ENCODE measurements around the gene FKBP14.
A peak's percentile ranks its signal among the peaks of the same experiment; 100 is the strongest.

The FKBP14 gene

DNA sequence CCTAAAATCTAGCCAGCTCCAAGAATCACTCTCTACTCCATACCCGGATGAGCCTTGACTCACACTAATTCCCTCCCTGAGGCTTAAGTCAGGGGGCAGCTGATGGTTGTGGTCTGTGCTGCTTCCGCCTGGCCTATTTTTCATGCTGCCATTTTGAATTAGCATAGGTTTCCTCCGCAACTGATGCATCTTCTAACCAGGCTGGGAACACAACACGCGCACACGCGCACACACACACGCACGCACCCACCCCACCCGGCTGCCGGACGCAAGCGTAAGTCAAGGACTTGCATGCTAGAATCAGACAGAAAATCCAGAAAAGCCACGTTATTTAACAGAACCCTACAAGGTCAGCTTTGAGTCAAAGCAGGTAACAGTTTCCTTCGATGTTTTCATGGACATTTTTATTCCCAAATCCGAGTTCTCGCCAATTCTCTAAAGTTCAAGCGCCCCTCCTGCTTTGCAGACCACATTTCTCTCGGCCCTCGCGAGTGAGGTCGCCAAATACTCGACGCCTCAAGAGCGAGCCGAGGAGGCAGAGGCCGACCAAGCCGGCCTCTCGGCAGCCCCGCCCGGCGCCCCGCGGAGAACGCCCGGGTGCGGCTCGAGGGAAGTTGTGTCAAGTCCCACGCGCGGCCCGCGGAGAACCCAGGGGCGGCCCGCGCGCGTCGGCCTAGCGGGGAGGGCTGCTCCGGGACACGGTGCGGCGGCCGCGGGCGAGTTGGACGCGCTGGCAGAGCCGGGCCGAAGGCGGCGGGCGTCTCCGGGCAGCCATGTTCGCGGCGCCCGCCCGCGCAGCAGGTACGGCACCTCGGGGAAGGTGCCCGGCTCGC, 37.9 kb downstream of the FKBP14 start:
- peaks cover 12% of the 10 kb centered on the region for H3K36me3 ChIP-seq
- no peaks in the 10 kb centered on the region for H3K9me3 ChIP-seq
- no peaks in the 10 kb centered on the region for H3K27me3 ChIP-seq
- TF ChIP-seq, protein P1, sequence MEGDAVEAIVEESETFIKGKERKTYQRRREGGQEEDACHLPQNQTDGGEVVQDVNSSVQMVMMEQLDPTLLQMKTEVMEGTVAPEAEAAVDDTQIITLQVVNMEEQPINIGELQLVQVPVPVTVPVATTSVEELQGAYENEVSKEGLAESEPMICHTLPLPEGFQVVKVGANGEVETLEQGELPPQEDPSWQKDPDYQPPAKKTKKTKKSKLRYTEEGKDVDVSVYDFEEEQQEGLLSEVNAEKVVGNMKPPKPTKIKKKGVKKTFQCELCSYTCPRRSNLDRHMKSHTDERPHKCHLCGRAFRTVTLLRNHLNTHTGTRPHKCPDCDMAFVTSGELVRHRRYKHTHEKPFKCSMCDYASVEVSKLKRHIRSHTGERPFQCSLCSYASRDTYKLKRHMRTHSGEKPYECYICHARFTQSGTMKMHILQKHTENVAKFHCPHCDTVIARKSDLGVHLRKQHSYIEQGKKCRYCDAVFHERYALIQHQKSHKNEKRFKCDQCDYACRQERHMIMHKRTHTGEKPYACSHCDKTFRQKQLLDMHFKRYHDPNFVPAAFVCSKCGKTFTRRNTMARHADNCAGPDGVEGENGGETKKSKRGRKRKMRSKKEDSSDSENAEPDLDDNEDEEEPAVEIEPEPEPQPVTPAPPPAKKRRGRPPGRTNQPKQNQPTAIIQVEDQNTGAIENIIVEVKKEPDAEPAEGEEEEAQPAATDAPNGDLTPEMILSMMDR (IDR thresholded peaks at IDR 0.05; ENCODE audit: low read depth, low read length), result no peak
- peak overlapping the region; percentile 81 for H3K4me3 ChIP-seq (ENCODE audit: low read depth, low read length)
- H3K4me1 ChIP-seq, result no peaks in the 10 kb centered on the region
- DNase-seq, result peak; percentile 70

DNA sequence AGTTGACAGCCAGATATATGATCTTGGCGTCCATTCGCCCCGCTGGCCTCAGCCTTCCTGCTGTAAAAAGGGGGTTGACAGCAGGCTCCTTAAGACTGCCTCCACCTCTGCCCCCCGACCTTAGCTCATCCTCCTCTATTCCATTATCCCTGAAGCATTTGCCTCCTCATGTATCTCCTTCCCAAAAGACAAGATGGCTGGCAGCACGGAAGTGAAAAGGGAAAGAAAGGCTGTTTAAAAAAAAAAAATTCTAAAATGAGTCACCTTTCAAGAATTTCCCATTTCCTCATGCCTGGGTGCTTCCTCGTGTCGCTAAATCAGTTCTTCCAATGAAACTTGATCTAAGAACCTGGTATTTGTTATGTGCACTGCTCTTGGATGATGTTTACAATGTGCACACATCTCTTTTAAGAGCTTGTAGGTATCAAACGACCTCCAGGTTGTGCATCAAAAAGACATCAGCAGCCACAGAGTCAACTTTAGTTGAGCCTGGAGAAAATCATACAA, 38.6 kb downstream of the FKBP14 start:
- Histone ChIP-seq H3K4me1 (no peaks in the 10 kb centered on the region), H3K27me3 (no peaks in the 10 kb centered on the region), H3K36me3 (peaks cover 13% of the 10 kb centered on the region), H3K4me3 (ENCODE audit: low read depth, low read length) (peak overlapping the region; percentile 81), H3K9me3 (no peaks in the 10 kb centered on the region)
- DNase-seq, result no peak
- TF ChIP-seq, protein P1 (IDR thresholded peaks at IDR 0.05; ENCODE audit: low read depth, low read length), result no peak

DNA sequence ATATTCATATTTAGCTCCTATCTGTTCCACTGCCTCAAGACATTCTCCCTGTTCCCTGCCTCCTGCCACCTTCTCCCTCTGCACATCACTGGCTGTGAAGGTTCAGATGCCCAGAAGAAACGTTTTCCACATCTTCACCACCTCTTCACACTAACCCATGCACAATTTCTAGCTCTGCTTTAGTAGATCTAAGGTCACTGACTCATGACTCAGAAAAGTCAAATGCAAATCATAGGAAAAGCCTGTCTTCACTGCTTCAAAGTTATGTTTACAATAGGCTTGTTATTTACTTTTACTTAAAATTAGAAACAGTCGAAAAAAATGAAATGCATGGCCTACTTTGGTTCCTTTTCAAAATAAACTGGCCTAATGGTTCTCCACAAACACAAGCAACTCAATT, 39.4 kb downstream of the FKBP14 start:
- H3K36me3 ChIP-seq, result peaks cover 13% of the 10 kb centered on the region
- TF ChIP-seq, protein P1 (IDR thresholded peaks at IDR 0.05; ENCODE audit: low read depth, low read length), result no peak
- H3K4me1 ChIP-seq, result no peaks in the 10 kb centered on the region
- no peaks in the 10 kb centered on the region for H3K27me3 ChIP-seq
- peak overlapping the region; percentile 81 for H3K4me3 ChIP-seq (ENCODE audit: low read depth, low read length)
- no peak for DNase-seq
- no peaks in the 10 kb centered on the region for H3K9me3 ChIP-seq

DNA sequence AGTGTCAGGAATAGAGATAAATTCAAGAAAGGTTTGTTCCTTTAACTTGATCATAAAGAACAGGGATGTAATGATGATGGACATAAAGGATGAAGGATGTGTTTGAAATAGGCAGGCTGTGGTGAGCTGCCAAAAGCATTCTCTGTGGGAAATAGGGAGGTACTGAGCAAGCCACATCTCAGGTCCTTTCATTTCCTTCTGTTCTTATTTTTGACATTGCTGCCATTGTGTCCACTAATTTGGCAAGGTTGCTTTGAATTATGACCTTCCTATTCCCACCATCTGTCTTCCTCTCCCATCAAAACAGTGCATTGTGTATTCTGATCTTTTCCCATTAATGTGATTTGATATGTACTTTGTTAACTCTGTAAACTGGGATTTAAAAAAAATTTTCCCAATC, 46.4 kb downstream of the FKBP14 start:
- H3K9me3 ChIP-seq, result no peaks in the 10 kb centered on the region
- peaks cover 18% of the 10 kb centered on the region for H3K36me3 ChIP-seq
- no peaks in the 10 kb centered on the region for H3K27me3 ChIP-seq
- TF ChIP-seq, protein P1 (IDR thresholded peaks at IDR 0.05; ENCODE audit: low read depth, low read length), result no peak
- H3K4me1 ChIP-seq, result peaks cover 4% of the 10 kb centered on the region; the same call in 1 of the 2 replicates
- no peak overlapping the region for H3K4me3 ChIP-seq (ENCODE audit: low read depth, low read length)
- DNase-seq, result no peak

DNA sequence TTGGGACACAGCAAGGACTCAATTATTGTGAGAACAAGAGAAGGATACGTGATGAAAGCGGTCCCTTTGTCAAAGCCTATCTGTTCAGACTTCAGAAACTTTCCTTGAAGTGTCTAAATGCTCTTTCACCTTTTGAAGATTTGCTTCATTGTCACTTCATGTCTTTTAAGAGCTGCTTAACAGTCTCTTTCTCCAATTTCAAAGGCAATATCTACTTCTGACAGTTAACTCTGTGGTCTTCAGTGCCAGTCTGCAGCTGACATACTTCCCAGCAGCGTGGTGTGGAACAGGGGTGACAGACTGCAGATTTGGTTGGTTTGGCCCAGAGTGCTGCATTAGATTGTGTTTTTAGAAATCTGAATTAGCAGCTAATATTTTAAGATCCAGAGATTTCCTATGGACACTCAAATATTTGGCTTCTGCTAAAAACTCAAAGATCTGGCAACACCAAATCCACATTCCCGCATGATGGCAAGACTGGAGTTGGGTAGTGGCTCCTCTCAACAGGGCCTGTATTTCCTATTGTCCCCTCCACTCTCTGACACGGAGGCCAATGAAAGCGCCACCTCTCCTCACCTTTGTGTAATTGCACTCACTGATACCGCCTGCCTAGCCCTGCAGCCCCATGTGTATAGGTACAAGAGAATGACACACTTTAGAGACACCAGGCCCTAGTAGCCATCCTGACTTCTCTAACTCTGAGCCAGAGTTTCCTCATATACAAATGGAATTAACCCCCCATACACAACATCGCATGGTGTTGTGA, 48.4 kb downstream of the FKBP14 start:
- Histone ChIP-seq H3K4me1 (peaks cover 4% of the 10 kb centered on the region; the same call in 1 of the 2 replicates), H3K36me3 (peaks cover 15% of the 10 kb centered on the region), H3K27me3 (no peaks in the 10 kb centered on the region), H3K9me3 (no peaks in the 10 kb centered on the region), H3K4me3 (ENCODE audit: low read depth, low read length) (no peak overlapping the region)
- DNase-seq, result no peak
- TF ChIP-seq, protein P1 (IDR thresholded peaks at IDR 0.05; ENCODE audit: low read depth, low read length), result peak; percentile 37

Measured in BE2C (cell line).